GM18519 (cell line): ENCODE measurements around the gene HIRA.

Experiments
- ATAC-seq: cut with Tn5 transposase; IDR thresholded peaks from one replicate; pipeline ENCODE4 v1.9.1; 2021; ENCODE audit warnings: mild to moderate bottlenecking, moderate library complexity; ENCODE audit not compliant: unreplicated experiment, low FRiP score

The HIRA gene

DNA sequence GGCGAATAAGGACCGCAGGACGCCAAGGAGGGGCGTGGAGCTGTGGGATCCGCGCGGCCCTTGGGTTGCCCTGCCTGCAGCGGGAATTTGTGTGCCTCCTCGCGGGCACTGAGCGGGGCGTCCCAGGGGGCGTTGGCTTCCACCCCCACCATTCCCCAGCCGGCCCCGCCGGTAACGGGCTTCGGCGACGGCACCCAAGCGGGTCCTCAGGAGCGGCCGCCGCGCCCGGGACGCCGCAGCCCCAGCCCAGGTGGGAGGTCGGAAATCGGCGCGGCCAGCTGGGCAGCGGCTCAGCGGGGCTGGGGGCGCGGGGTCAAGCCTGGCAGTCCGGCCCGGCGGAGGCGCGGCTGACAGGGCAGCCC is 140.3 kb downstream of the HIRA start:
- ATAC-seq = no peak

DNA sequence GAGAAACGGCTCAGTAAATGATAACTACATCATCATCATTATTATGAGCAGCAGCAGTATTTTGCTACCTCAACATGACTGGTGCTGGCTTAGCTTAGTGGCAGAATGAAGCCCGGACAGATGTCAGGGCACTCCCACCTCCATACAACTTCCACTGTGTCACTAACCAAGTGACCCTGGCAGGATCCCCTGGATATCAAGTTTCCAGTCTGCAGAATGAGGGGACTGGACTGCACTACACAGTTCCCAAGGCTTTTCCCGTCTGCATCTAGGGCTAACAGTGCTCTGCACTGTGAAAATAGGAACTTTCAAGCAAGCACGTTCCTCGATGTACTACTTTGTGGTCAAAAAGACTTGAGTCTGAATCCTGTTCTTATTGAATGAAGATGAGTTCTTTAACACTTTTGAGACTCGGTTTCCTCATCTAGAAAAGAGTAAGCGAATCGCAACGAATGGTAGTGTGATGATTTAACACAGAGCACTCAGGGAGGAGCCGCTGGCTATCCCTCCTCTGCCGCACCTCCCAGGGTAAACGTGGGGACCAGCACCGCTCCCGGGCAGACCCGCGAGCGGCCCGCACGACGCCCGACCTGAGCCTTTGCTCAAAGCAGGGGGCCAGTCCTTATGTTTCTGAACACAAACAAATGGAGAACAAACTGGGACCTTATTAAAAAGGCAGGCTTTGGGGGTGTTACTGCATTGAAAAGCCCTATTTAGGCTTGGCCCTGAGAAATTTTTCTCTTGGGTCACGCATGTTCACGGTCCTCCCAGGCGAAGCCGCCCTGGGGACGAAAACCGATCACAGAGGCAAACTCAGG is 140.9 kb downstream of the HIRA start:
- ATAC-seq = no peak

DNA sequence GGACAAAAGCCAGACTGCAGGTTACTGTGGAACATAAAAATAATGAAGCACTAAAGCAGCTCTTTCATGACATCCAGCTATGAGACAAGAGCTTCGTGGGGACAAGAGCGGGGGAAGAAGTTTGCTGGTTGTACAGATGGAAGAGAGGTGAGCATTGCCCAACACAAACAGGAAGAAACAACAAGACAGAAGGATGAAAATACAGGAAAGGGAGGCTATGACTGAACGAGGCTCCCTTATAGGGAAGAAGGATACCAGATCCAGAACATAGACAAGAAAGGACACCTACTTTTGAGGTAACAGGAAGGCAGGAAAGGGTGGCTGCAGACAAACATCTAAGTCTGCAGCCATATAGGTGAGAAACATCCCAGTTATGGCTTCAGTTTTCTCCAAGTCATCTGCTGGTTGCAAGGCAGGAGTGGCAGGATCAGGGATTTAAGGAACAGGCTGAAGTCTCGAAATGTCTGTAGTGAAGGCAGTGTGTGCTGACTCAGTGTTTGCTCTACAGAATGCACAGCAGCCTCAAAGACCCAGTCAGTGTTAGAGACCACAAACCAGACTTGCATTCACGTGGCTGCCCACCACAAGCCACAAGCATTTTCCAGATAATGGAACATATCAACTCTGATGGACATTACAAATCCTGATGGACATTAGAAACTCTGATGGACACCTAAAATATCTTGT is 141.9 kb downstream of the HIRA start:
- ATAC-seq = no peak

DNA sequence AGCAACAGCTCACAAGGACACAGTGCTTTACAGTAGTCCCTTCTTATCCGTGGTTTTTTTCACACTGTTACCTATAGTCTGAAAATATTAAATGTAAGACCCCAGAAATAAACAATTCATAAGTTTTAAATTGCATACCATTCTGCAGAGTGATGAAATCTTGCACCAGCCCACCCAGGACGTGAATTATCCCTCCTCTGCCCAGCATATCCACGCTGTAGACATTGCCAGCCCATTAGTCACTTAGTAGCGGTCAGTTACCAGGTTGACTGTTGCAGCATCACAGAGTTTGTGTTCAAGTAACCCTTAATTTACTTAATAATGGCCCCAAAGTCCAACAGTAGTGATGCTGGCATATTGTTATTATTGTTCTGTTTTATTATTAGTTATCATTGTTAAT is 143.6 kb downstream of the HIRA start:
- no peak for ATAC-seq

DNA sequence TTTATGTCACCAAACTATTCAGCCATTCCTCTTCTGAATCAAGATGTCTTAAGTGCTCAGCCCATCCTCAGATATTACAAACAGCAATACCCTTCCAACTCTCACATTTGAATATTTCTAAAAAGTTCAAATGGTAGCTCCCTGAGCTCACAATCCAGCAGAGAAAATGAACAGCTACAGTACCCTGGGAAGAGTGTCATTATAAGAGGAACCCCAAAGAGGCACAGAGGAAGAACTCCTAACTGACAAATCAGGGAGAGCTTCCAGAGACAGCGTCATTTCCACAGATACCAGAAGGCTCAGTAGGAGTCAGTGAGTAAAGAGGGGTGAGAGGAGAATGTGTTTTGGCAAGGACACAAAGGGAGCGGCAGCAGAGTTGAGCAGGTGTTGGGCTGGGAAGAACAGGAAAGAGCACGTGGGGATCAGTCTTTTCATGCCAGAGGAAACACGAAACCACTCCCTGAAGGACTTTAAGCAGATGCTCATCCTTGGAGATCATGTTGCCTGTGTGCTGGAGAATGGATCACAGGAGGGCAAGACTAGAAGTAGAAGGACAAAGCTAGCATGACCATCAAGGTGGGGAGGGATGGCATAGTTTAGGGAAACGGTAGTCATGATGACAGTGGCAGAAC is 144.3 kb downstream of the HIRA start:
- ATAC-seq = no peak

DNA sequence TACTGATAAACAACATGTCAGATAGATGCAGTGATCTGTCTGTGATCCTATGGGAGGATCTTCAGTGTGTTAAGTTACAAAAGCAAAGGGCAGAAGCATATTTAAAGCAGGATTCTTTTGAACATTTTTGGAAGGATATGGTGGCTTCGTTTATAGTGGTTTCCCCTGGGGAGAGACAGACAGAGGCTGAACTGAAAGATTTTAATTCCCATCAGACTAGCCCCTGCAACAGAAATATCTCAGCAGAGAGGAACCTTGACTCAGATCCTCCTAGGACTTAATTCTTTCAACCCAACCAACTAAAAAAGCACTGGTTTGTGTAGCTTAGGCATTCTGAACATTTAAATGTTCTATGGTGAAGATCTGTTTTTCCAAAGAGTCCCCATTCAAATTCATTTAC is 145.7 kb downstream of the HIRA start:
- ATAC-seq = no peak
